Mesendoderm (in vitro differentiated cells): ENCODE results near the gene PKHD1.
A peak's percentile ranks its signal among the peaks of the same experiment; 100 is the strongest.
"Not testable (repeated sequence)": the region's sequence is repeated elsewhere in the genome, so short reads cannot be mapped to it uniquely, and the experiment has no call there.

ENCODE experiments used
- DNase-seq: peaks from one replicate; pipeline ENCODE4 v3.0.0; 2013
- H2AK5ac ChIP-seq: 2 replicates; pipeline ENCODE4 v1.6.1; 2013; ENCODE audit warnings: low read length, inconsistent platforms
- H2BK120ac ChIP-seq: 2 replicates; pipeline ENCODE4 v1.6.1; 2013; ENCODE audit warnings: low read depth, mild to moderate bottlenecking, low read length, moderate library complexity, mixed read lengths
- H2BK15ac ChIP-seq: replicated peaks from 2 replicates; pipeline ENCODE4 v1.6.1; 2013; ENCODE audit warnings: low read depth, mild to moderate bottlenecking, moderate library complexity
- H2BK5ac ChIP-seq: 2 replicates; pipeline ENCODE4 v1.6.1; 2013; ENCODE audit warnings: low read length, inconsistent platforms
- H3K18ac ChIP-seq: 2 replicates; pipeline ENCODE4 v1.6.1; 2013; ENCODE audit warnings: mild to moderate bottlenecking, low read length, mixed read lengths
- H3K23ac ChIP-seq: one replicate; pipeline ENCODE4 v1.6.1; 2013; ENCODE audit warnings: low read length
- H3K27ac ChIP-seq: 2 replicates; pipeline ENCODE4 v1.5.1; 2013; ENCODE audit warnings: low read depth, mild to moderate bottlenecking, inconsistent platforms, low read length, moderate library complexity
- H3K27me3 ChIP-seq: 2 replicates; pipeline ENCODE4 v1.6.1; 2013; ENCODE audit warnings: low read length, control low read depth, mild to moderate bottlenecking, inconsistent platforms; ENCODE audit not compliant: insufficient read depth, poor library complexity
- H3K36me3 ChIP-seq: 2 replicates; pipeline ENCODE4 v1.6.1; 2013; ENCODE audit warnings: low read length, inconsistent platforms; ENCODE audit not compliant: control insufficient read depth, insufficient read depth
- H3K4ac ChIP-seq: one replicate; pipeline ENCODE4 v1.6.1; 2013; ENCODE audit warnings: low read depth, mild to moderate bottlenecking, low read length, moderate library complexity
- H3K4me1 ChIP-seq: 2 replicates; pipeline ENCODE4 v1.6.1; 2013; ENCODE audit warnings: low read depth, low read length, inconsistent platforms; ENCODE audit not compliant: control insufficient read depth
- H3K4me2 ChIP-seq: 2 replicates; pipeline ENCODE4 v1.6.1; 2013; ENCODE audit warnings: low read length
- H3K4me3 ChIP-seq: 2 replicates; pipeline ENCODE4 v1.5.1; 2013; ENCODE audit warnings: mild to moderate bottlenecking, low read length
- H3K56ac ChIP-seq: one replicate; pipeline ENCODE4 v1.6.1; 2013; ENCODE audit warnings: low read length
- H3K79me1 ChIP-seq: 2 replicates; pipeline ENCODE4 v1.6.1; 2013; ENCODE audit warnings: low read length, inconsistent platforms
- H3K79me2 ChIP-seq: 2 replicates; pipeline ENCODE4 v1.6.1; 2013; ENCODE audit warnings: mild to moderate bottlenecking, low read length; ENCODE audit not compliant: control insufficient read depth, insufficient read depth
- H3K9ac ChIP-seq: 2 replicates; pipeline ENCODE4 v1.6.1; 2013; ENCODE audit warnings: low read length, inconsistent platforms
- H4K5ac ChIP-seq: one replicate; pipeline ENCODE4 v1.6.1; 2013; ENCODE audit warnings: low read length
- H4K8ac ChIP-seq: one replicate; pipeline ENCODE4 v1.6.1; 2013; ENCODE audit warnings: low read depth, mild to moderate bottlenecking, control low read depth, low read length, moderate library complexity
- WGBS: extraction: QIAGEN DNeasy Blood & Tissue Kit; methylation state at CpG from one replicate; pipeline ENCODE4 v1.1.7; 2013; ENCODE audit warnings: low lambda C conversion rate, missing lambda C conversion rate; ENCODE audit not compliant: insufficient coverage; ENCODE audit errors: extremely low coverage; 5-methylcytosine and 5-hydroxymethylcytosine counted together

The PKHD1 gene

DNA sequence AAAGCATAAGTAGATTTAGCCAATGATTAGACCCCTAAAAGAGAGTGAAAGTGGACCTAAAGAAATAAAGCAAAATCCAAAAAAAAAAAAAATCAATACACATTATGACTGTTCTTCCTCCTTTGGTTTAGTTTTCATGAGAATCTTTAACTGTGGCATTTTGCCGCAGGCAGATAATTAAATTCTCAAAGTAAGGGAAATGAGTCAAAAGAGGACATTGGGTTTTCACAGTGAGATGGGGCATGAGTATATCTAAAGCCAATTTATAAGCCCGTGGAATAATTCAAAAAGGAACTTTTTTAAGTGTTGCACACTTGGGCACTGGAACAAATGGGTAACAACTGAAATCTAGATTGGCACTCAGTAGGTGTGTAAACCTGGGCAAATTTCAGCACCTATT is 230.3 kb downstream of the PKHD1 start:
- no peak for DNase-seq
- Histone ChIP-seq H2BK120ac (no peak overlapping the region), H3K79me1 (no peaks in the 10 kb centered on the region), H3K4me2 (no peak overlapping the region), H3K4me3 (no peak overlapping the region), H3K36me3 (no peaks in the 10 kb centered on the region), H2BK15ac (no peak overlapping the region), H3K4me1 (no peaks in the 10 kb centered on the region), H3K4ac (no peak overlapping the region), H4K5ac (no peak overlapping the region), H3K18ac (no peak overlapping the region), H4K8ac (no peak overlapping the region), H2BK5ac (no peak overlapping the region), H3K79me2 (no peaks in the 10 kb centered on the region), H3K27ac (no peak overlapping the region), H3K23ac (no peak overlapping the region), H3K9ac (no peak overlapping the region), H2AK5ac (no peak overlapping the region), H3K27me3 (no peaks in the 10 kb centered on the region), H3K56ac (no peak overlapping the region)
- WGBS: no CpG with 5 or more reads among the region's 2 CpGs

DNA sequence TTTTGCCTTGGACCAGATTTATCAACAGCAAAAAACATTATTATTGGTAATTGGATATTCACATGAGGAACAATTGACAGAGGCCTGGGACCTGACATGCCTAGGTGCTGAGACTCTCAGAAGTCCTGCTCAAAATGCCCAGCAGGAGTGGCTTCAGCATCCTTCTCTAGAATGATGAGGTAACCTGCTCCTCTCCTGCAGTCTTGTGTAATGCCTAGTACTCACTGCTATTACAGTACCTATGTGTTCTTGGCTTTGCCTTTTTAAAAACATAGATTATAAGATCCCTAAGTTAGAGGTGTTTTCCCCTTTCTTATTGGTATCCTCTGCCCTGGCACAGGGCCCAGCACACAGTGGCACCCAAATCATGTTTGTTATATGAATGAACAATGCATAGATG is 230.9 kb downstream of the PKHD1 start:
- no peak overlapping the region for H3K4ac ChIP-seq
- H3K36me3 ChIP-seq: no peaks in the 10 kb centered on the region
- no peak overlapping the region for H2BK15ac ChIP-seq
- H4K8ac ChIP-seq: no peak overlapping the region
- H3K4me1 ChIP-seq: no peaks in the 10 kb centered on the region
- H4K5ac ChIP-seq: no peak overlapping the region
- no peaks in the 10 kb centered on the region for H3K79me2 ChIP-seq
- H3K9ac ChIP-seq: no peak overlapping the region
- H3K27me3 ChIP-seq: no peaks in the 10 kb centered on the region
- no peak overlapping the region for H2AK5ac ChIP-seq
- no peak overlapping the region for H3K4me3 ChIP-seq
- DNase-seq: peak; percentile 23
- H2BK5ac ChIP-seq: no peak overlapping the region
- no peak overlapping the region for H3K4me2 ChIP-seq
- H3K18ac ChIP-seq: no peak overlapping the region
- no peak overlapping the region for H2BK120ac ChIP-seq
- no peaks in the 10 kb centered on the region for H3K79me1 ChIP-seq
- no peak overlapping the region for H3K56ac ChIP-seq
- H3K23ac ChIP-seq: no peak overlapping the region
- no peak overlapping the region for H3K27ac ChIP-seq

DNA sequence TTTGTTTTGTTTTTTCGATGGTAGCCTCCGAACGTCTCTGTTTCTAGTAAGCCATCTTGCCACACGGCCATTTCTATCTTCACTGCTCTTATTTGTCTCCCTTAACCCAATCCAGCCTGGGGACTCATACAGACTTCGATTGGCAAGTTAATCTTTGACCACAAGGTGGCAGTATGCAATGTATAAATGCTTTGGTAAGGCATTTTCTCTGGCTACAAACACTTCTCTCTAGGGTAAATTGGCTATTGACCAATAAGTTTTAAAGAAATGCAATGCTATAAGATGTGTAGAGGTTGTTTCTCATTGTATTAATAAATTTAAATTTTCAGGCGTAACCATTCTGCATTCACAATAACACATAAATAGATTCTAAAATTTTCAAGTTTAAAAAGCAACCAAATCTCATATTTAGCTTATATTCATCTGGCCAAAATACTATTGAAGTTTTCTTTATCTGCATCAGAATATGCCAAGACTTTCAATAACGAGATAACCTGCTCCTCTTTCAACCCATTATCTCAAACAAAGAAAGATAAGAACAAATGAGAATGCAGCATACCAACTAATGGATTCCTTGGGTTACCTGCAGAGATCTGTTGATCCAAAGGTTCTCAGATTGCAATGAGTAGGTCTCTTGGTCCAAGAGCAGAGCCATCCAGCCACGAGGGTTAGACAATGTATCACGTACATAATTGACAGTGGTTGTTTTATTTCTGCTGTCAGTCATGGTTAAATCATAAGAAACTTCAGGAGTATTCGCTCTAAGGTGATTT is 231.9 kb downstream of the PKHD1 start:
- Histone ChIP-seq H2BK5ac (no peak overlapping the region), H3K18ac (peak overlapping the region; percentile 52), H4K5ac (no peak overlapping the region), H2BK120ac (no peak overlapping the region), H2BK15ac (no peak overlapping the region), H3K79me2 (no peaks in the 10 kb centered on the region), H3K56ac (peak overlapping the region; percentile 68), H3K4me1 (no peaks in the 10 kb centered on the region), H2AK5ac (no peak overlapping the region), H3K4ac (no peak overlapping the region), H3K27ac (no peak overlapping the region), H3K79me1 (no peaks in the 10 kb centered on the region), H3K23ac (no peak overlapping the region), H3K9ac (no peak overlapping the region), H3K36me3 (no peaks in the 10 kb centered on the region), H4K8ac (no peak overlapping the region), H3K4me3 (no peak overlapping the region), H3K4me2 (no peak overlapping the region), H3K27me3 (no peaks in the 10 kb centered on the region)
- WGBS: no CpG with 5 or more reads among the region's 10 CpGs
- peak; percentile 93 for DNase-seq

DNA sequence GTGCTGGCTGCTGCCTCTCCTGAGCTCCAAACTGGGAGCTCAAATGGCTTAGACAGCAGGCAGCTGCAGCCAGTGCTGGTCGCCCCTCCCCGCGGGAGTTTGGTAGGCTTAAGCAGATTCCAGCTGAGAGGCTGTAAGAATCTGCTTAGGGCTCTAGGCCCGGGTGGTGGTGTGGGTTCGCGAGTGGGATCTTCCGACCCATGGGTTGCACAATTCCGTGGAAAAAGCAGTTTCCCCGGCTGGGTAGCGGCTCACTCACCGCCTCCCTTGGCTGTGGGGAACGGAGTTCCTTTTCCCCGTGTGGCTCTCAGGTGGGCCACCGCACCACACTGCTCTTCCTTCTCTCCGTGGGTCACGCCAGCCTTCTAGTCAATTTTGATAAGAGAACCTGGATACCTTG is 232.5 kb downstream of the PKHD1 start:
- DNase-seq: peak; percentile 38
- no peak overlapping the region for H2BK15ac ChIP-seq
- H2BK120ac ChIP-seq: no peak overlapping the region
- H3K79me2 ChIP-seq: no peaks in the 10 kb centered on the region
- H3K79me1 ChIP-seq: no peaks in the 10 kb centered on the region
- no peak overlapping the region for H3K4ac ChIP-seq
- H3K27ac ChIP-seq: no peak overlapping the region
- H3K27me3 ChIP-seq: no peaks in the 10 kb centered on the region
- H3K23ac ChIP-seq: no peak overlapping the region
- H3K4me1 ChIP-seq: no peaks in the 10 kb centered on the region
- no peak overlapping the region for H3K9ac ChIP-seq
- peak overlapping the region; percentile 68 for H3K56ac ChIP-seq
- no peak overlapping the region for H4K8ac ChIP-seq
- peak overlapping the region; percentile 52 for H3K18ac ChIP-seq
- WGBS: no CpG with 5 or more reads among the region's 16 CpGs
- no peak overlapping the region for H3K4me3 ChIP-seq
- H2AK5ac ChIP-seq: no peak overlapping the region
- no peaks in the 10 kb centered on the region for H3K36me3 ChIP-seq
- H4K5ac ChIP-seq: no peak overlapping the region
- H3K4me2 ChIP-seq: no peak overlapping the region
- H2BK5ac ChIP-seq: no peak overlapping the region

DNA sequence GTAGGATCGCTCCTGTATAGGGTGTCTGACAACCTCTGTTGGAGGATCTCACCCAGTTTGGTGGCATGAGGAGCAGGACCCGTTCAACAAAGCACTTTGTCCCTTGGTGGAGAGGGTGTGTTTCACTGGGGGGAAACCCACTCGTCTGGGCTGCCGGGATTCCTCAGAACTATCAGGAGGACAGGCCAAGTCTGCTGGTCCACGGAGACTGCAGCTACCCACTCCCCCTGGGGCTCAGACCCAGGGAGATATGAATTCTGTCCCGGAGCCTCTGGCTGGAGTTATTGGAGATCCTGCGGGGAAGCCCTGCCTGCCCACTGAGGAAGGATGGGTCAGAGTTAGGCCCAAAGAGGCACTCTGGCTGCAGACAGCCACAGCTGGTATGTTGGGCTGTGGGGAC is 233.1 kb downstream of the PKHD1 start:
- H3K23ac ChIP-seq: no peak overlapping the region
- no peaks in the 10 kb centered on the region for H3K79me1 ChIP-seq
- no CpG with 5 or more reads among the region's 7 CpGs for WGBS
- no peak overlapping the region for H2BK15ac ChIP-seq
- no peak overlapping the region for H4K8ac ChIP-seq
- no peaks in the 10 kb centered on the region for H3K4me1 ChIP-seq
- H3K36me3 ChIP-seq: no peaks in the 10 kb centered on the region
- no peak for DNase-seq
- H3K56ac ChIP-seq: peak overlapping the region; percentile 49
- no peak overlapping the region for H3K4me2 ChIP-seq
- H3K18ac ChIP-seq: no peak overlapping the region
- H2BK5ac ChIP-seq: no peak overlapping the region
- H2BK120ac ChIP-seq: no peak overlapping the region
- H2AK5ac ChIP-seq: no peak overlapping the region
- no peak overlapping the region for H3K9ac ChIP-seq
- H3K27ac ChIP-seq: no peak overlapping the region
- no peaks in the 10 kb centered on the region for H3K79me2 ChIP-seq
- no peak overlapping the region for H4K5ac ChIP-seq
- no peak overlapping the region for H3K4me3 ChIP-seq
- no peaks in the 10 kb centered on the region for H3K27me3 ChIP-seq
- H3K4ac ChIP-seq: no peak overlapping the region

DNA sequence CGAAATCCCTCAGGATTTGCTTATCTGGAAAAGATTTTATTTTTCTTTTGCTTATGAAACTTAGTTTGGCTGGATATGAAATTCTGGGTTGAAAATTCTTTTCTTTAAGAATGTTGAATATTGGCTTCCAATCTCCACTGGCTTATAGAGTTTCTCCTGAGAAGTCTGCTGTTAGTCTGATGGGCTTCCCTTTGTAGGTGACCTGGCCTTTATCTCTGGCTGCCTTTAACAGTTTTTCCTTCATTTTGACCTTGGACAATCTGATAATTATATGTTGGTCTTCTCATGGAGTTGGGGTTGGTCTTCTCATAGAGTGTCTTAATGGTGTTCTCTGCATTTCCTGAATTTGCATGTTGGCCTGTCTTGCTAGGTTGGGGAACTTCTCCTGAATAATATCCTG is 234.3 kb downstream of the PKHD1 start:
- not testable (repeated sequence) for H4K8ac ChIP-seq, H3K79me2 ChIP-seq, H3K56ac ChIP-seq, H3K4ac ChIP-seq, DNase-seq, H3K27ac ChIP-seq, H3K36me3 ChIP-seq, H3K4me3 ChIP-seq, H3K23ac ChIP-seq, H2BK15ac ChIP-seq, H3K27me3 ChIP-seq, H3K9ac ChIP-seq, H3K4me2 ChIP-seq, H3K79me1 ChIP-seq, H2BK5ac ChIP-seq, H2AK5ac ChIP-seq, H4K5ac ChIP-seq, H3K18ac ChIP-seq, H2BK120ac ChIP-seq, H3K4me1 ChIP-seq
- WGBS: no CpG with 5 or more reads among the region's 1 CpG
